ENCODE measurements around the gene FILIP1L. TPM values are rescaled to one million over a fixed set of nuclear protein-coding genes. Genes with fewer than 3 reads are reported as not detected.

The FILIP1L gene
- total RNA-seq, 2 donors from 2014 or later = 97.0 to 112 TPM

DNA sequence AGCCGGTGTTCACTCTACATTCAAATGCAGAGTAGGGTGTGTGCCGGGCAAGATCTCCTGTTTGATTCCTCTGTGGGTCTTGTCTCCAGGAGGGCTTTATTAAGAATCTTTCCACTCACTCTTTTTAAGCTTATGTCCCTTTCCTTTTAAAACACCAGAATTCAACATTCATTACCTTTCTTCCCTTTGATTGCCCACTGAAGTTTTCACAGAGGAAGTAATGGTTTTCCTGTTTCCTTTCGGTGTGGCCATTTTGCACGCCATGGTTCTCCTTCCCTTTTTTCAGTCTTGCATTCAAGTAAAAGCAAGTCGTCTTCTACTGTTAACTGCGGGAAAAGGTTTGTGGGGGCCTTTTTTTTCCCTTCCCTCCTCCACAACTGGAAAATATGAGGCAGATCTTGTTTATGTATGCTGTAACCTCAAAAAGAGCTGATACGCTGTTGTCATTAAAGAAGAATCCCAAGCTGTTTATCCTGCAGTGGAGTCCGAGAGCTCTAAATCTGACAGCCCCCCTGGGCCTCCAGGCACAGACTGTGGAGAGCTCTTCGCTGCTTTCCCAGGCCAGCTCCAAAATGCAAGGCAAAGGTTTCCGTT is 40.5 kb downstream of the FILIP1L start:
- no peak overlapping the region for H3K4me3 ChIP-seq
- no peaks in the 10 kb centered on the region for H3K27me3 ChIP-seq
- no peak for DNase-seq (ENCODE audit: low spot score)
- no peaks in the 10 kb centered on the region for H3K36me3 ChIP-seq
- no peaks in the 10 kb centered on the region for H3K9me3 ChIP-seq
- peak overlapping the region; percentile 47 to 79 for H3K27ac ChIP-seq
- H3K4me1 ChIP-seq = peaks cover 0 to 60% of the 10 kb centered on the region in 2 donors
- TF ChIP-seq, protein P1, sequence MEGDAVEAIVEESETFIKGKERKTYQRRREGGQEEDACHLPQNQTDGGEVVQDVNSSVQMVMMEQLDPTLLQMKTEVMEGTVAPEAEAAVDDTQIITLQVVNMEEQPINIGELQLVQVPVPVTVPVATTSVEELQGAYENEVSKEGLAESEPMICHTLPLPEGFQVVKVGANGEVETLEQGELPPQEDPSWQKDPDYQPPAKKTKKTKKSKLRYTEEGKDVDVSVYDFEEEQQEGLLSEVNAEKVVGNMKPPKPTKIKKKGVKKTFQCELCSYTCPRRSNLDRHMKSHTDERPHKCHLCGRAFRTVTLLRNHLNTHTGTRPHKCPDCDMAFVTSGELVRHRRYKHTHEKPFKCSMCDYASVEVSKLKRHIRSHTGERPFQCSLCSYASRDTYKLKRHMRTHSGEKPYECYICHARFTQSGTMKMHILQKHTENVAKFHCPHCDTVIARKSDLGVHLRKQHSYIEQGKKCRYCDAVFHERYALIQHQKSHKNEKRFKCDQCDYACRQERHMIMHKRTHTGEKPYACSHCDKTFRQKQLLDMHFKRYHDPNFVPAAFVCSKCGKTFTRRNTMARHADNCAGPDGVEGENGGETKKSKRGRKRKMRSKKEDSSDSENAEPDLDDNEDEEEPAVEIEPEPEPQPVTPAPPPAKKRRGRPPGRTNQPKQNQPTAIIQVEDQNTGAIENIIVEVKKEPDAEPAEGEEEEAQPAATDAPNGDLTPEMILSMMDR (IDR thresholded peaks at IDR 0.05) = no peak

DNA sequence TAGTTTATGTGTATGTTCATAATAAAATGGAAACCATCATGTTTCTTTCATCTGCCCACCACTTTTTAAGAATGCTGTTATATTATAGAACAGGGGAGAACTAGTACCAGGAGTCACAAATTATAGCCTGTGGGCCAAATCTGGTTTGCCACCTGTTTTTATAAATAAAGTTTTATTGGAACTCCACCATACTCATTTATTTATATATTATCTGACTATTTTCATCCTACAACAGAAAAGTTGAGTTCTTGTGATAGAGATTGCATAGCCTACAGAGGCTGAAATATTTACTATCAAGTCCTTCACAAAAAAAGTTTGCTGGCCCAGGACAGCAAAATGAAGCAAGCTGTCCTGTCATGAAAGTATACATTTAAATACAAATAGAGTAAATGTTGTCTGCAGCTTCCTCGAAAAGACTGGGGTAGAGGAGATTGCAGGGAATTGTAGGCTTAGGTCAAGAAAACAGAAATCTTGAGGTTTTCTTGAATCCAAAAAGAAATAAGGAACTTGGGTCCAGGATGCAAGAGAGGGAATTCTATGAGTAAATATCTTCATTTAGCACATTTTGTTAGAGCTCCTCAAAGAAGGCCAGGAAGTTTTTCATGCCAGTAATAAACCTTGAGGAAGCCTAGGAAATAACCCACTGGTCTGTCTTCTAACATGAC is 41.1 kb downstream of the FILIP1L start:
- Histone ChIP-seq H3K27me3 (no peaks in the 10 kb centered on the region), H3K27ac (peak overlapping the region; percentile 47 to 79), H3K4me3 (no peak overlapping the region), H3K36me3 (no peaks in the 10 kb centered on the region), H3K9me3 (no peaks in the 10 kb centered on the region), H3K4me1 (peaks cover 0 to 60% of the 10 kb centered on the region in 2 donors)
- no peak for DNase-seq (ENCODE audit: low spot score)
- TF ChIP-seq, protein P1 (IDR thresholded peaks at IDR 0.05) = no peak

DNA sequence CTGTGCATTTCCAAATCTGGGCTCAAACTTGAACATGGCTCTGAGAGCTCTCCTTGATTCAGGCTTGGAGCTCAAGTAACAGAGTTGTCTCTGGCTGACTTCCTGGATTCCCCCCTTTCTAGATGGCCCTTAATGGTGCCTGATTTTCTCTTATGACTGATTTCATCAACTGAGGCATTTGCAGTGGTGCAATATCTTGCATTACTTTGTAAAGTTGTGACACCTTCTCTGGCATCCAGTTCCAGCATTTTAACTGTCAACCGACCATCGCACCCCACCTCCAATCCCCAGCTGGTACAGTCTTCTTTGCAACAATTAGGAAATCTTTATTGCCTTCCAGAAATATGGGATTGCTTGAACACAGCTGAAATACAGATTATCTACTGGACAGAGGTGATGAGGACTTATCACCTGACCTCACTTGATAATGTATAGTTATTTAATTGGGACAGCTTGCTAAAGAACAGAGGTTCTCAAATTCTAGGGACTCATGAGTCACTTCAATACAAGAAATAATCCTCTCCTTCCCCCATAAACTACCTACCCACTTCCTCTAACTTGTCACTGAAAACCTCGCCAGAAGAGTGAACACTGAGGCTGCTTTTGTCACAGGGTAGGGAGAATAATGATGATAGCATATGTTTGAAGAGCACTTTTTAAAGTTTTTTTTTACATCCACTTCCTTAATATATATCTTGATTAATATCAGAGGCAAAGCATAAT is 41.8 kb downstream of the FILIP1L start:
- TF ChIP-seq, protein P1 (IDR thresholded peaks at IDR 0.05) = no peak
- H3K4me3 ChIP-seq = no peak overlapping the region
- H3K27me3 ChIP-seq = no peaks in the 10 kb centered on the region
- peak overlapping the region; percentile 47 to 79 for H3K27ac ChIP-seq
- H3K4me1 ChIP-seq = peaks cover 0 to 59% of the 10 kb centered on the region in 2 donors
- no peak for DNase-seq (ENCODE audit: low spot score)
- H3K9me3 ChIP-seq = no peaks in the 10 kb centered on the region
- no peaks in the 10 kb centered on the region for H3K36me3 ChIP-seq

DNA sequence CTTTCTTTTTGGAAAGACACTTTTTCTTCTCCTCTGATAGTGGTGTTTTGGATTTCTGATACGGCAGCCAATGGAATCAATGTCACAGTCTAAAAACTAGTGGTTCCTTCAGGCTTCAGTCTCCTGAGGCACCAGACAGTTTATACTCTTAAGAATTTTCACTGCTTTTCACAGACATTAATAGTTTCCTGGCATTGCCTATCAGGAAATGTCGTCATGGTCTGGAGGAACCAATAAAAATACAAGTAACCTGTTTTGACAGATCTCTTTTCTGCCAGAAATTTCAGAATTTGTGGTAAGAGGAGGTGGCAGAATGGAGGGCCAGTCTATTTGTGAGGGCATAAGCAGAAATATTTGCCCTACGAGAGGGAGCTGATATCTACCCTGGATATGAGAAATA is 44.8 kb downstream of the FILIP1L start:
- TF ChIP-seq, protein P1 (IDR thresholded peaks at IDR 0.05) = no peak
- Histone ChIP-seq H3K9me3 (no peaks in the 10 kb centered on the region), H3K27ac (peak overlapping the region; percentile 25 to 61), H3K4me3 (no peak overlapping the region), H3K4me1 (peaks cover 0 to 40% of the 10 kb centered on the region in 2 donors), H3K36me3 (no peaks in the 10 kb centered on the region), H3K27me3 (no peaks in the 10 kb centered on the region)
- DNase-seq (ENCODE audit: low spot score) = no peak

DNA sequence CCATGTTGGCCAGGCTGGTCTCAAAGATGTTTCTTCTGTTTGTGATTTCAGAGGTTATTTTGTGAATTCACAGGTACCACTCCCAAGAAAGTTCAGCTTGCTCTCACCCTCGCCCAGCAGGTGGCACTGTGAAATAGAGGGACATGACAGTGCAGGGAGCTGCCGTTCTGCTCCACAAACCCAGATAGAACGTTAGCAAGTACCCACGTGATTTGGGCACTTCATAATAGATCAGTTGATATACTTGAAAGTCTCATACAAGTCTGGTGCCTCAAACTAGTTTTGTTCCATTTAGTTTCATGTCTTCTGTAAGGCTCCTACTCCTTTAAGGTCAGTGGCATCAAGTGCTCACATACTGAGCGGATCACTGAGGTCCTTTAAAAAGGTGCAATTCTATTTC is 45.5 kb downstream of the FILIP1L start:
- TF ChIP-seq, protein P1 (IDR thresholded peaks at IDR 0.05) = peak; percentile 73 to 85
- Histone ChIP-seq H3K4me1 (peaks cover 0 to 35% of the 10 kb centered on the region in 2 donors), H3K9me3 (no peaks in the 10 kb centered on the region)

More for the DNA sequence above, 45.5 kb downstream of the FILIP1L start:
- H3K36me3 ChIP-seq = no peaks in the 10 kb centered on the region
- no peak overlapping the region for H3K4me3 ChIP-seq
- H3K27ac ChIP-seq = peak overlapping the region; percentile 25 to 61
- DNase-seq (ENCODE audit: low spot score) = peak; percentile 89
- no peaks in the 10 kb centered on the region for H3K27me3 ChIP-seq

Measured in right atrium auricular region (tissue), 2 donors.